ENCODE measurements around the gene ACSL1. TPM values are rescaled to one million over a fixed set of nuclear protein-coding genes. Genes with fewer than 3 reads are reported as not detected.
A peak's percentile ranks its signal among the peaks of the same experiment; 100 is the strongest.

Gene ACSL1
- total RNA-seq, 1 donor from 2014 or later = 18.0 TPM

- TF ChIP-seq, protein P1, sequence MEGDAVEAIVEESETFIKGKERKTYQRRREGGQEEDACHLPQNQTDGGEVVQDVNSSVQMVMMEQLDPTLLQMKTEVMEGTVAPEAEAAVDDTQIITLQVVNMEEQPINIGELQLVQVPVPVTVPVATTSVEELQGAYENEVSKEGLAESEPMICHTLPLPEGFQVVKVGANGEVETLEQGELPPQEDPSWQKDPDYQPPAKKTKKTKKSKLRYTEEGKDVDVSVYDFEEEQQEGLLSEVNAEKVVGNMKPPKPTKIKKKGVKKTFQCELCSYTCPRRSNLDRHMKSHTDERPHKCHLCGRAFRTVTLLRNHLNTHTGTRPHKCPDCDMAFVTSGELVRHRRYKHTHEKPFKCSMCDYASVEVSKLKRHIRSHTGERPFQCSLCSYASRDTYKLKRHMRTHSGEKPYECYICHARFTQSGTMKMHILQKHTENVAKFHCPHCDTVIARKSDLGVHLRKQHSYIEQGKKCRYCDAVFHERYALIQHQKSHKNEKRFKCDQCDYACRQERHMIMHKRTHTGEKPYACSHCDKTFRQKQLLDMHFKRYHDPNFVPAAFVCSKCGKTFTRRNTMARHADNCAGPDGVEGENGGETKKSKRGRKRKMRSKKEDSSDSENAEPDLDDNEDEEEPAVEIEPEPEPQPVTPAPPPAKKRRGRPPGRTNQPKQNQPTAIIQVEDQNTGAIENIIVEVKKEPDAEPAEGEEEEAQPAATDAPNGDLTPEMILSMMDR (IDR thresholded peaks at IDR 0.05; ENCODE audit: unreplicated experiment) = no peak
- peak overlapping the region; percentile 91 for H3K27ac Mint-ChIP-seq
- DNase-seq (ENCODE audit: low spot score in 2 of 2, unreplicated experiment in 2 of 2) = no peak
- H3K9me3 Mint-ChIP-seq = no peaks in the 10 kb centered on the region
- no peaks in the 10 kb centered on the region for H3K27me3 Mint-ChIP-seq (ENCODE audit: low read depth)
- peak overlapping the region; percentile 96 for H3K4me3 Mint-ChIP-seq
- no peaks in the 10 kb centered on the region for H3K36me3 Mint-ChIP-seq
- peaks cover 30% of the 10 kb centered on the region for H3K4me1 Mint-ChIP-seq
These were observed 91.0 kb downstream of the ACSL1 start for GRCh38 chr4:184734758-184735157.

- Mint-ChIP-seq H3K27me3 (ENCODE audit: low read depth) (no peaks in the 10 kb centered on the region), H3K4me1 (peaks cover 30% of the 10 kb centered on the region)
- TF ChIP-seq, protein P1 (IDR thresholded peaks at IDR 0.05; ENCODE audit: unreplicated experiment) = no peak
These were observed 91.9 kb downstream of the ACSL1 start, which contains the start of gene CENPU for GRCh38 chr4:184733654-184734524. Gene CENPU (minus strand): TSS chr4:184734096. CDS start chr4:184734062, 34 bp downstream.

DNA sequence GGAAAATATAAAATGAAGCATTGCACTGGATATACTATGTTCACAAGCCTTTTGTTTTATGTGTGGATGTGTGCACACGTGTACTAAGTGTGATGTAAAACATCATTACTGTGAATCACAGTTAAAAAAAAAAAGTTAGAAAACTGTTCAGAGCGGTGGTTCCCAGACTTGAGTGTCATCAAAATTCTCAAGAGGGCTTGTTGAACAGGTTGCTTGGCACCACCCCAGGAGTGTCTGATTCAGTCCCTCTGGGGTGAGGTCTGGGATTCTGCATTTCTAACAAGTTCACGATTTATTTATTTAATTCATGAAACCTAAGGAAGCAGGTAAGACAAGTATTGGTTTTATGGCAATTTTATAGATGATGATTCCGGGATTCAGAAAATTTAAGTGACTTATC is 93.6 kb downstream of the ACSL1 start:
- Mint-ChIP-seq H3K4me1 (peaks cover 30% of the 10 kb centered on the region), H3K36me3 (peaks cover 16% of the 10 kb centered on the region), H3K4me3 (peak overlapping the region; percentile 96), H3K27me3 (ENCODE audit: low read depth) (no peaks in the 10 kb centered on the region), H3K27ac (peak overlapping the region; percentile 97), H3K9me3 (peaks cover 5% of the 10 kb centered on the region)
- no peak for DNase-seq (ENCODE audit: low spot score in 2 of 2, unreplicated experiment in 2 of 2)
- TF ChIP-seq, protein P1 (IDR thresholded peaks at IDR 0.05; ENCODE audit: unreplicated experiment) = no peak

More at GRCh38 chr4:184733654-184734524, 91.9 kb downstream of the ACSL1 start, which contains the start of gene CENPU:
- peak; percentile 95 to 98 for DNase-seq (ENCODE audit: low spot score in 2 of 2, unreplicated experiment in 2 of 2)
- Mint-ChIP-seq H3K36me3 (peaks cover 1% of the 10 kb centered on the region), H3K9me3 (no peaks in the 10 kb centered on the region), H3K27ac (peak within 1 kb of the TSS; percentile 97), H3K4me3 (peak within 1 kb of the TSS; percentile 96)

DNA sequence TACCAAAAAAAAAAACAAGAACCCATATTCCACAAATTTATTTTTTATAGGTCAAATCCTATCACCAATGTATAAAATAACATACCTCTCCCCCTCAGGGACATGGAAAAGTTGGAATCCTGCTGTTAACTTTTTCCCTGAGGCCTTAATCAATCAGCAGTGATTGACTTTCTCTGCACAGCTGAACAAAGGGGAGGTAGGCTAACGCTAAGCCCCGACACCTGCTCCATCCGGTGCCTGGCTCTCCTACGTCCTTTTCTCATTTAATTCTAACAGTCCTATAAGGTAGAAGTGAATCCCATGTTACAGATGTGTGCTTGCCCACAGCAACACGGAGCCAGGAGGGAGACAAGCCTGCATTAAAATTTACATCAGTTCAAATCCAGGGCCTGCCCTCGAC is 94.7 kb downstream of the ACSL1 start:
- Mint-ChIP-seq H3K4me3 (no peak overlapping the region), H3K36me3 (peaks cover 21% of the 10 kb centered on the region), H3K4me1 (peaks cover 30% of the 10 kb centered on the region), H3K27ac (no peak overlapping the region), H3K27me3 (ENCODE audit: low read depth) (no peaks in the 10 kb centered on the region), H3K9me3 (peaks cover 5% of the 10 kb centered on the region)
- DNase-seq (ENCODE audit: low spot score in 2 of 2, unreplicated experiment in 2 of 2) = no peak
- TF ChIP-seq, protein P1 (IDR thresholded peaks at IDR 0.05; ENCODE audit: unreplicated experiment) = no peak

DNA sequence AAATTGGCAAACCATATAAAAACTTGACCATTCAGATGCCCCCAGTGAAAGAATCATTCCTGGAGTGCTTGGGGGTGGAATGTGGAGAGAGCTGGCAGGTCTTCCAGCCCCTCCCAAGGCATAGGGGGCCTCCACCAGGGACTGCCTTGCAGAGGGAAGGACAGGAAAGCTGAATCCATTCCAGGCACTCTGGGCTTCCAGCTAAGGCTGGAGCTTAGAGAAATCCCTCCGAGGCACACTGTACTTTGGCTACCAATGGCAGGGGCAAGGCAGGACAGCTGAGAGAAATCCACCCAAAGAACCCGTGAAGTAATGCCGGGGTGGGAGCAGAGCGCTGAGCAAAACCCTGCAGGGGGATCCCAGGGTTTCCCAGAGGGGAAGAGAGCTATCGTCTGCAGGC is 95.8 kb downstream of the ACSL1 start:
- TF ChIP-seq, protein P1 (IDR thresholded peaks at IDR 0.05; ENCODE audit: unreplicated experiment) = no peak
- no peaks in the 10 kb centered on the region for H3K27me3 Mint-ChIP-seq (ENCODE audit: low read depth)
- DNase-seq (ENCODE audit: low spot score in 2 of 2, unreplicated experiment in 2 of 2) = no peak
- peak overlapping the region; percentile 61 for H3K27ac Mint-ChIP-seq
- H3K4me1 Mint-ChIP-seq = peaks cover 28% of the 10 kb centered on the region
- peaks cover 21% of the 10 kb centered on the region for H3K36me3 Mint-ChIP-seq
- H3K4me3 Mint-ChIP-seq = no peak overlapping the region
- H3K9me3 Mint-ChIP-seq = peaks cover 5% of the 10 kb centered on the region

All from mesothelial cell of epicardium (in vitro differentiated cells).